Measurements from ENCODE around the gene NXNL1.

GRCh38 chr19:17488593-17489391 is 28.1 kb upstream of the NXNL1 start:
- TF ChIP-seq CTCF (IDR thresholded peaks at IDR 0.05), result no peak
- TF ChIP-seq POLR2A (IDR thresholded peaks at IDR 0.05), result no peak
- no peak for TF ChIP-seq EP300 (IDR thresholded peaks at IDR 0.05)
